Measurements from ENCODE around the gene NUMB.

Gene NUMB

DNA sequence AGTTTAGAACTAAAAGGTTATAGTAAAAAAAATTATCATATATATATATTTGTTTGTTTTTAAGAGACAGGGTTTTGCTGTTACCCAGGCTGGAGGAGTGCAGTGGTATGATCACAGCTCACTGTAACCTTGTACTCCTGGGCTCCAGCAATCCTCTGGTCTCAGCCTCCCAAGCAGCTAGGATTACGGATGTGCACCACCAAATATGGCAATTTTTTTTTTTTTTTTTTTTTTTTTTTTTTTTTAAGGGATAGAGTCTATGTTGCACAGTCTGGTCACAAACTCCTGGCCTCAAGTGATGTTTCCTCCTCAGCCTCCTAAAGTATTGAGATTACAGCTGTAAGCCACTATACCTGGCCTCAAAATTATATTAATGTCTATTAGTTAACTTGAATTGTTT is 172.4 kb downstream of the NUMB start:
- TF ChIP-seq SIN3A (IDR thresholded peaks at IDR 0.05; ENCODE audit: borderline replicate concordance, insufficient read depth, low read length) (no peak), TAF1 (IDR thresholded peaks at IDR 0.05; ENCODE audit: borderline replicate concordance, insufficient read depth, low read length) (no peak), FOXP2 (optimal IDR thresholded peaks at IDR 0.05; ENCODE audit: borderline replicate concordance, extremely low read depth, extremely low read length, insufficient read depth) (no peak), POLR2AphosphoS5 (IDR thresholded peaks at IDR 0.05; ENCODE audit: low read depth, low read length) (no peak), REST (IDR thresholded peaks at IDR 0.05; ENCODE audit: insufficient read depth in 1 of 2, low read depth in 2 of 2, low read length in 2 of 2) (no peak)

- no peak for TF ChIP-seq SIN3A (IDR thresholded peaks at IDR 0.05; ENCODE audit: borderline replicate concordance, insufficient read depth, low read length)
- TF ChIP-seq REST (IDR thresholded peaks at IDR 0.05; ENCODE audit: insufficient read depth in 1 of 2, low read depth in 2 of 2, low read length in 2 of 2) = no peak
- no peak for TF ChIP-seq POLR2AphosphoS5 (IDR thresholded peaks at IDR 0.05; ENCODE audit: low read depth, low read length)
- TF ChIP-seq TAF1 (IDR thresholded peaks at IDR 0.05; ENCODE audit: borderline replicate concordance, insufficient read depth, low read length) = no peak
- TF ChIP-seq FOXP2 (optimal IDR thresholded peaks at IDR 0.05; ENCODE audit: borderline replicate concordance, extremely low read depth, extremely low read length, insufficient read depth) = no peak
These were observed 174.6 kb downstream of the NUMB start for GRCh38 chr14:73283608-73284379.

DNA sequence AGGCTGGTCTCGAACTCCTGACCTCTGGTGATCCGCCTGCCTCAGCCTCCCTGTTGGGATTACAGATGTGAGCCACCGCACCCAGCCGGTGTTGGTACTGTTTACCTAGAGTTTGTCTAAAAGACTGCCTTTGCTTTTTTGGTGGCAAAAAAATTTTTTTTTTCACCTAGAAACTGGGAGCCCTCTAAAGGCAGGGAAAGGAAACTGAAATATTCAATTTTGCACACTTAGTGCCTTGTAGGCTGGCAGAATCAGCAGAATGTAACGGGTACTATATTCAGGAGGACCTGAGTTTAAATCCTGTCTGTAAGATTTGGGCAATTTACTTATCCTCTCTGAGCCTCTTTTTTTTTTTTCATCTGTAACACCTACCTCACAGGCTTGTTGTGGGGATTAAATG is 177.4 kb downstream of the NUMB start:
- TF ChIP-seq POLR2AphosphoS5 (IDR thresholded peaks at IDR 0.05; ENCODE audit: low read depth, low read length) (no peak), REST (IDR thresholded peaks at IDR 0.05; ENCODE audit: insufficient read depth in 1 of 2, low read depth in 2 of 2, low read length in 2 of 2) (no peak), SIN3A (IDR thresholded peaks at IDR 0.05; ENCODE audit: borderline replicate concordance, insufficient read depth, low read length) (no peak), TAF1 (IDR thresholded peaks at IDR 0.05; ENCODE audit: borderline replicate concordance, insufficient read depth, low read length) (no peak), FOXP2 (optimal IDR thresholded peaks at IDR 0.05; ENCODE audit: borderline replicate concordance, extremely low read depth, extremely low read length, insufficient read depth) (no peak)

GRCh38 chr14:73277376-73277775 is 181.0 kb downstream of the NUMB start:
- TF ChIP-seq REST (IDR thresholded peaks at IDR 0.05; ENCODE audit: insufficient read depth in 1 of 2, low read depth in 2 of 2, low read length in 2 of 2) (no peak), SIN3A (IDR thresholded peaks at IDR 0.05; ENCODE audit: borderline replicate concordance, insufficient read depth, low read length) (no peak), TAF1 (IDR thresholded peaks at IDR 0.05; ENCODE audit: borderline replicate concordance, insufficient read depth, low read length) (no peak), FOXP2 (optimal IDR thresholded peaks at IDR 0.05; ENCODE audit: borderline replicate concordance, extremely low read depth, extremely low read length, insufficient read depth) (no peak), POLR2AphosphoS5 (IDR thresholded peaks at IDR 0.05; ENCODE audit: low read depth, low read length) (no peak)

All from PFSK-1 (cell line).